Activated T-cell treated with anti-CD3 and anti-CD28 coated beads, Interleukin-2, amount 50 U/mL, for 72 hours (primary cell): ENCODE data around the gene PTPN13. TPM values are rescaled to one million over a fixed set of nuclear protein-coding genes. Genes with fewer than 3 reads are reported as not detected.

ENCODE experiments used
- ATAC-seq, 2 donors: fragments of 150-1000 bp; cut with Tn5 transposase; replicated peaks in 1 of 2; 2 replicates each; pipeline ENCODE4 v1.10.0; 2021; ENCODE audit warnings: moderate library complexity in 2 of 2, mild to moderate bottlenecking in 1 of 2
- DNase-seq, 2 donors: peaks; one replicate each; pipeline ENCODE4 v3.0.0; 2021 to 2022; ENCODE audit warnings: mixed read lengths in 1 of 2
- H3K27ac Mint-ChIP-seq: one replicate; pipeline ENCODE4 v1.8.0; 2022; ENCODE audit warnings: mild to moderate bottlenecking, moderate library complexity, mixed read lengths
- H3K27me3 Mint-ChIP-seq: one replicate; pipeline ENCODE4 v1.8.0; 2022; ENCODE audit warnings: low read depth, mixed read lengths
- H3K36me3 Mint-ChIP-seq, 2 donors: one replicate each; pipeline ENCODE4 v1.8.0; 2022; ENCODE audit warnings: mixed read lengths in 2 of 2, mild to moderate bottlenecking in 1 of 2; ENCODE audit not compliant: insufficient read depth in 2 of 2
- H3K4me1 Mint-ChIP-seq: one replicate; pipeline ENCODE4 v1.8.0; 2022; ENCODE audit warnings: low read depth, mixed read lengths
- H3K4me3 Mint-ChIP-seq, 2 donors: one replicate each; pipeline ENCODE4 v1.8.0; 2022; ENCODE audit warnings: mild to moderate bottlenecking in 2 of 2, mixed read lengths in 2 of 2, moderate library complexity in 2 of 2
- H3K9me3 Mint-ChIP-seq, 2 donors: one replicate each; pipeline ENCODE4 v1.8.0; 2022; ENCODE audit warnings: mixed read lengths in 2 of 2
- total RNA-seq, 2 donors: library from RNA; stranded (reverse); gene quantifications; one replicate each; pipeline ENCODE4 v1.2.3, GENCODE V29; 2022

Gene PTPN13
- total RNA-seq, 2 donors from 2014 or later = 2.4 to 7.8 TPM

DNA sequence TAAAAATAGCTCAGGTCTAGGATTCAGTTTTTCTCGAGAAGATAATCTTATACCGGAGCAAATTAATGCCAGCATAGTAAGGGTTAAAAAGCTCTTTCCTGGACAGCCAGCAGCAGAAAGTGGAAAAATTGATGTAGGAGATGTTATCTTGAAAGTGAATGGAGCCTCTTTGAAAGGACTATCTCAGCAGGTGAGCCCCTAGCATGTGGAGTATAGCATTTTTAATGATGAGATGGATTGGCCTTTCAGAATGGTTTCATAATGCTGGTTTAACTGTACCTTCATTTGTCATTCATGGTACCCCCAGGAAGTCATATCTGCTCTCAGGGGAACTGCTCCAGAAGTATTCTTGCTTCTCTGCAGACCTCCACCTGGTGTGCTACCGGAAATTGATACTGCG is 175.7 kb downstream of the PTPN13 start:
- Mint-ChIP-seq H3K27ac (no peak overlapping the region), H3K36me3 (no peaks in the 10 kb centered on the region), H3K4me1 (no peaks in the 10 kb centered on the region), H3K27me3 (no peaks in the 10 kb centered on the region), H3K4me3 (no peak overlapping the region), H3K9me3 (no peaks in the 10 kb centered on the region)
- no peak for DNase-seq
- no peak for ATAC-seq

DNA sequence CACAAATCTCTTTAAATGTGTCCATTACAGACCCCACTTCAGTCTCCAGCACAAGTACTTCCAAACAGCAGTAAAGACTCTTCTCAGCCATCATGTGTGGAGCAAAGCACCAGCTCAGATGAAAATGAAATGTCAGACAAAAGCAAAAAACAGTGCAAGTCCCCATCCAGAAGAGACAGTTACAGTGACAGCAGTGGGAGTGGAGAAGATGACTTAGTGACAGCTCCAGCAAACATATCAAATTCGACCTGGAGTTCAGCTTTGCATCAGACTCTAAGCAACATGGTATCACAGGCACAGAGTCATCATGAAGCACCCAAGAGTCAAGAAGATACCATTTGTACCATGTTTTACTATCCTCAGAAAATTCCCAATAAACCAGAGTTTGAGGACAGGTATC is 177.0 kb downstream of the PTPN13 start:
- H3K36me3 Mint-ChIP-seq = no peaks in the 10 kb centered on the region
- H3K9me3 Mint-ChIP-seq = no peaks in the 10 kb centered on the region
- peaks cover under 1% of the 10 kb centered on the region for H3K27me3 Mint-ChIP-seq
- no peaks in the 10 kb centered on the region for H3K4me1 Mint-ChIP-seq
- no peak for DNase-seq
- H3K4me3 Mint-ChIP-seq = no peak overlapping the region
- no peak for ATAC-seq
- H3K27ac Mint-ChIP-seq = no peak overlapping the region

DNA sequence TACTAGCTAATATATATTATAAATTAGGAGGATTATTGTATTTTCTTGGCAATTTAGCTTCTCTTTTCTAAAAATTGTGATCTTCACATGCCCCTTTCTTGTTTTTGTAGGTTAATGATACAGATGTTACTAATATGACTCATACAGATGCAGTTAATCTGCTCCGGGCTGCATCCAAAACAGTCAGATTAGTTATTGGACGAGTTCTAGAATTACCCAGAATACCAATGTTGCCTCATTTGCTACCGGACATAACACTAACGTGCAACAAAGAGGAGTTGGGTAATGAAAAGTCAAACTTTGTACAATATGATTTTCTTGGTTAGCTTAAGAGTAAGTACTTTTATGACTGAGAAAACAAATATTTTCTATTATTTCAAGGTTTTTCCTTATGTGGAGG is 180.9 kb downstream of the PTPN13 start:
- ATAC-seq (no peak), DNase-seq (no peak)
- Mint-ChIP-seq H3K27me3 (peaks cover 5% of the 10 kb centered on the region), H3K4me1 (no peaks in the 10 kb centered on the region), H3K36me3 (no peaks in the 10 kb centered on the region), H3K9me3 (no peaks in the 10 kb centered on the region), H3K4me3 (no peak overlapping the region), H3K27ac (no peak overlapping the region)

DNA sequence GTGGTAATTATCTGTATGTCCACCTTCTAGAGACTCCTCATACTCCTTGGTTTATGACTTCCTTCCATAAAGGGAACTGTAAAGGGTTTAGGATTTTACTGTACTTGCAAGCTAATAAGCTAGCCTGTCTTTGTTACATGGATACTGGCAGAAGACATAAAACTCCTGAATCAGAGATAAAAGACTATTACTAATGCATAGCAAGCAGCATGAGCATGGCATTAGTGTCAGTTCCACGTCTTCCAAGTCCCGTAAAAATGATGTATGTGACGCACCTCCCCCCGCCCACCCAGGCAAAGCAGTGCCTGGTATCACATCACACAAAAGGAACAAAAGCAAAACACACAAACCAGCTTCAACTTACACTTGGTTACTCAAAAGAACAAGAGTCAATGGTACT is 184.1 kb downstream of the PTPN13 start:
- DNase-seq (no peak), ATAC-seq (no peak)
- H3K36me3 Mint-ChIP-seq = no peaks in the 10 kb centered on the region
- no peaks in the 10 kb centered on the region for H3K4me1 Mint-ChIP-seq
- H3K27me3 Mint-ChIP-seq = peaks cover 5% of the 10 kb centered on the region
- no peak overlapping the region for H3K27ac Mint-ChIP-seq
- no peaks in the 10 kb centered on the region for H3K9me3 Mint-ChIP-seq
- H3K4me3 Mint-ChIP-seq = no peak overlapping the region

DNA sequence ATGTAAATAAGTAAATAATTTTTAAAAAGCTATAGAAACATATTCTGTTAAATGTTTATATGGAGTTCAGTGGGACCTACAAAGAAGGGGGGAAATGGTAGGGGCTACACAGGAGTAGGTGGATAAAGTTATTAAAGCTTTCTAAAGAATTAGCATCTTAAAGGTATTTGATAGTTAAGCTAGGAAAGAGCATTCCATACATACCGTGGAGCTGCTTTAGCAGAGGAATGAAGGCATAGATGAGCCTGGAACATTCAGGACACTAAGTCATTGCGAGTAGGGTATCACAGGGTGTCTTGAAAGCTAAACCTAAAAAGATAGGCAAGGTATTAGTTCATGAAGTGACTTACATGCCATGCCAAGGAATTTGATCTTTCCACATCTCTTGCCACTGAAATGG is 194.7 kb downstream of the PTPN13 start:
- Mint-ChIP-seq H3K4me3 (no peak overlapping the region), H3K27ac (no peak overlapping the region), H3K9me3 (no peaks in the 10 kb centered on the region), H3K36me3 (no peaks in the 10 kb centered on the region), H3K27me3 (peaks cover 5% of the 10 kb centered on the region), H3K4me1 (no peaks in the 10 kb centered on the region)
- ATAC-seq (no peak), DNase-seq (no peak)

DNA sequence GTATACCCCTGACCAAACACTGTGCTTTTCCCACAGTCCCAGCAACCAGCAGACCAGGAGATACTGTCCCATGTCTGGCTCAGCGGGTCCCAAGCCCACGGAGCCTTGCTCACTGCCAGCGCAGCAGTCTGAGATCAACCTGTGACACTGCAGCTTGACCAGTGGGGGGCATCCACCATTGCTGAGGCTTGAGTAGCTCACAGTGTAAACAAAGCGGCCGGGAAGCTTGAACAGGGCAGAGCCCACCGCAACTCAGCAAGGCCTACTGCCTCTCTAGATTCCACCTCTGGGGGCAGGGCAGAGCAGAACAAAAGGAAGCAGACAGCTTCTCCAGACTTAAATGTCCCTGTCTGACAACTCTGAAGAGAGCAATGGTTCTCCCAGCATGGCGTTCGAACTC is 197.0 kb downstream of the PTPN13 start:
- no peak for ATAC-seq
- no peak overlapping the region for H3K27ac Mint-ChIP-seq

DNA sequence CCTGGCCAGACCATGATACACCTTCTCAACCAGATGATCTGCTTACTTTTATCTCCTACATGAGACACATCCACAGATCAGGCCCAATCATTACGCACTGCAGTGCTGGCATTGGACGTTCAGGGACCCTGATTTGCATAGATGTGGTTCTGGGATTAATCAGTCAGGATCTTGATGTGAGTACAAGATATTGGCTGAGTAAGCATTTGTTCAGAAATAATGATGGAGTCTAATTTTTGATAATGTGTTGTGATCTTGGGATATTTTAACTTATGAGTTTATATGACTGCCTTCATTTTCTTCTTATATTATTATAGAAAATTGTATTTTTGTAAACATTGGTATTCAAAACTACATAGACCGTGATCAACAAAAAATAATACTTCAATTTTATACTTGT is 215.7 kb downstream of the PTPN13 start:
- no peaks in the 10 kb centered on the region for H3K36me3 Mint-ChIP-seq
- ATAC-seq = no peak
- no peak overlapping the region for H3K27ac Mint-ChIP-seq

More for the DNA sequence above, 197.0 kb downstream of the PTPN13 start:
- H3K36me3 Mint-ChIP-seq = no peaks in the 10 kb centered on the region
- no peaks in the 10 kb centered on the region for H3K4me1 Mint-ChIP-seq
- H3K27me3 Mint-ChIP-seq = peaks cover 5% of the 10 kb centered on the region
- H3K4me3 Mint-ChIP-seq = no peak overlapping the region
- DNase-seq = no peak
- peaks cover 2 to 4% of the 10 kb centered on the region in 2 donors for H3K9me3 Mint-ChIP-seq

DNA sequence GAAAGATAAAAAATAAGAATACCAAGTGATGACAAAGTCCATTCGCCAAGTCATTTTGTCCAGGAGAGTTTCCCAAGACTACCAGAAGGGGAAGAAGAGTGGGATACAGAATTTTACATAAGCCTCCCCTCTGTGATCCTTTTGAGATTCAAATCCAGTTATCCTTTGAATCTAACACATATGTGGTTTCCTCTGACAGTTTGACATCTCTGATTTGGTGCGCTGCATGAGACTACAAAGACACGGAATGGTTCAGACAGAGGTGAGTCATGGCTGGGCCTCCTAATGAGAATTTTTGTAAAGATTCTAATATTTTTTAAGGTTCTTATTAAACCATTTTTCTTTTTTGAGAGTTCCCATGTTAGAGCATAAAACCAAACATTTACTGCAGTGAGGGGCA is 216.7 kb downstream of the PTPN13 start:
- peaks cover 0 to 1% of the 10 kb centered on the region in 2 donors for H3K36me3 Mint-ChIP-seq
- ATAC-seq (no peak), DNase-seq (no peak)
- H3K27me3 Mint-ChIP-seq = no peaks in the 10 kb centered on the region
- H3K27ac Mint-ChIP-seq = no peak overlapping the region
- H3K4me3 Mint-ChIP-seq = no peak overlapping the region
- H3K4me1 Mint-ChIP-seq = no peaks in the 10 kb centered on the region
- no peaks in the 10 kb centered on the region for H3K9me3 Mint-ChIP-seq

More for the DNA sequence above, 215.7 kb downstream of the PTPN13 start:
- Mint-ChIP-seq H3K27me3 (no peaks in the 10 kb centered on the region), H3K4me1 (no peaks in the 10 kb centered on the region), H3K9me3 (no peaks in the 10 kb centered on the region), H3K4me3 (no peak overlapping the region)
- no peak for DNase-seq

DNA sequence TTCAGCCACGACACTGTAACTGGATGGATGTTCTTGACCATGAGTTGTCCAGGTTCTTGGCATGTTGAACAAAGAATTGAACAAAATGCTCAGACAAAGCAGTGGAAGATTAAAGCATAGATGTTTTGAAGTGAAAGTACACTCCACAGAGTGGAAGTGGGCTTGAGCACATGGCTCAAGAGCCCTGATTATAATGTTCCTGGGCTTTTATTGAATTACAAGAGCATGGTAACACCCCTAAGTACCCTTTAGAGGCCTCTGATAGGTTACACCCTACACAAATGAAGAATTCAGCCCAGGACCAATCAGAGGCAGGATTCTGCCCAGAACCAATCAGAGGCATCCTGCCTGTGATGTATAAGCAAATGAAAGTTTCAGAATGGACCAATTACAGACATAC is 221.5 kb downstream of the PTPN13 start:
- no peak for DNase-seq
- H3K36me3 Mint-ChIP-seq = peaks cover 0 to 1% of the 10 kb centered on the region in 2 donors
- no peaks in the 10 kb centered on the region for H3K27me3 Mint-ChIP-seq
- H3K4me1 Mint-ChIP-seq = no peaks in the 10 kb centered on the region
- H3K4me3 Mint-ChIP-seq = no peak overlapping the region
- peaks cover 0 to 1% of the 10 kb centered on the region in 2 donors for H3K9me3 Mint-ChIP-seq
- ATAC-seq = no peak
- no peak overlapping the region for H3K27ac Mint-ChIP-seq

DNA sequence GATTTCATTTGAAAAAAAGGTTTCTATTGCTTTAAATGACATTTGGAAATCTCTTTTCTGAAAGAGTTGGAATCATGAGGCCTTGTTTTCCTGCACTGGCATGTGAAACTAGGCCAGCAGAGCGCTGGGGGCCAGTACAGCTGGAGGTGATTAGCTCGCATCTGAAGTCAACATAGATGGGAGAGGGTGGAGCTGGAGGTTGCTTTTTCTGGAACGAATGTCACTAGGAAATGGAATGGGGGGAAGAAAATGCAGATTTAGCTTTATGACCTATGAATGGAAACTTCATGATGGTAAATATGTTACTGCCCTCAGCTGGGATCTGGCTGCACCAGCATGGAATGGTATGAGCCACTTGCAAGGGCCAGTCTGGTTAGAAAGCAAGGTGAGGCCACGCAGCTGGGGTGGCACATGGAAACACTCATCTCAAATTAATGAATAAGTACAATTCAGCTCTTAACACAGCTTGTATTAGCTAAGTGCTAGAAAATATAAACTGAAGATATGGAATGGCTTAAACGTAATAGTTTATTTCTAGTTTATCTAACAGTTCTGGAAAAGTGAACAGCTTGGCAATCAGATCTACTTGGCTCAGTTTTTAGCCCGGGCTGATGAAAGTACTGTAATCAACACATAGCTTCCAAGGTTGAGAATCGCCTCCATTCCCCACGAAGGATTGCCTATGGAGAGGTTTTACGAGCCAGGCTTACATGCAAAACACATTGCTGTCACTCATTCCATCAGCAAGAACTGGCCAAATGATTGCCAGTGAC is 222.6 kb downstream of the PTPN13 start:
- Mint-ChIP-seq H3K4me3 (no peak overlapping the region), H3K36me3 (peaks cover 0 to 1% of the 10 kb centered on the region in 2 donors), H3K27me3 (no peaks in the 10 kb centered on the region), H3K9me3 (peaks cover 0 to 1% of the 10 kb centered on the region in 2 donors), H3K27ac (no peak overlapping the region), H3K4me1 (no peaks in the 10 kb centered on the region)
- DNase-seq (no peak), ATAC-seq (no peak)

DNA sequence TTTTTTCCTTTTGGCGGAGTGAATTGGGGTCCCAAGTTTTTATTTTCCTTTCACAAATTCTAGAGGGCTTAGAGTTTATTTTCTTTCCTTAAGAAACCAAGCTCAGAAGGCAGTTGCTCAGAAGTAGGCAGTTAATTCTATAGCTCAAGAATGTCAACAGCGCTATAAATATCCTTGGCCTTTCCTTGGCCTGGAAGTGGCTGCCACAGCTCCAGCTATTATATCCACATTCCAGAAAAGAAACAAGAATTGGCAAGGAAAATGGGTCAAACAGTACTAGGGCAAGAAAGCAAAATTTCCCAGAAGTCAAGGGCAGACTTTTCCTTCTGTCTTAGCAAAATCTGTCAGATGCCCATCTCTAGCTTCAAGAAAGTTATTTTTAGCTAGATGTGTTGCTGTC is 224.1 kb downstream of the PTPN13 start:
- Mint-ChIP-seq H3K36me3 (peaks cover 0 to 1% of the 10 kb centered on the region in 2 donors), H3K27ac (no peak overlapping the region), H3K27me3 (no peaks in the 10 kb centered on the region), H3K4me1 (no peaks in the 10 kb centered on the region), H3K9me3 (peaks cover 0 to 1% of the 10 kb centered on the region in 2 donors), H3K4me3 (no peak overlapping the region)
- DNase-seq = no peak
- no peak for ATAC-seq

DNA sequence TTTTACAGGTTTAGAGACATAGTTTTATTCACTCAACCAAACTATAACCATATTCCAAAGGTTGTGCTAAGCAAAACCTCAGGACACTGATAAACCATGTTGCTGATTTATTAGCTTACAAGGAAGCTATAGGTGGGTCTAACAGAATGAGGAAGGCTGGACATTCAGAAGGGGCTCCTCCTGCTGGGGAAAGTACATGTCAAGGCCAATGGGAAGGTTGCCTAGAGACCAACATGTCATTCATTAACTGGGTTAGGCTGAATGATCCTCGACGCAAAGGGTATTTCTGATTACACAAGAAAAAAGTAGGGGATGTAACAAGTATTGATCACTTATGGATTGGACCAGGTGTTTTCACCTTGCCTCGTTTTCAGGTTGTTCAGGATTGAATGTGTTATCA is 224.7 kb downstream of the PTPN13 start:
- H3K27ac Mint-ChIP-seq = no peak overlapping the region
- no peak for DNase-seq
- H3K9me3 Mint-ChIP-seq = peaks cover 0 to 1% of the 10 kb centered on the region in 2 donors
- no peak for ATAC-seq
- H3K4me3 Mint-ChIP-seq = no peak overlapping the region
- H3K36me3 Mint-ChIP-seq = peaks cover 0 to 1% of the 10 kb centered on the region in 2 donors
- H3K27me3 Mint-ChIP-seq = no peaks in the 10 kb centered on the region
- H3K4me1 Mint-ChIP-seq = no peaks in the 10 kb centered on the region

DNA sequence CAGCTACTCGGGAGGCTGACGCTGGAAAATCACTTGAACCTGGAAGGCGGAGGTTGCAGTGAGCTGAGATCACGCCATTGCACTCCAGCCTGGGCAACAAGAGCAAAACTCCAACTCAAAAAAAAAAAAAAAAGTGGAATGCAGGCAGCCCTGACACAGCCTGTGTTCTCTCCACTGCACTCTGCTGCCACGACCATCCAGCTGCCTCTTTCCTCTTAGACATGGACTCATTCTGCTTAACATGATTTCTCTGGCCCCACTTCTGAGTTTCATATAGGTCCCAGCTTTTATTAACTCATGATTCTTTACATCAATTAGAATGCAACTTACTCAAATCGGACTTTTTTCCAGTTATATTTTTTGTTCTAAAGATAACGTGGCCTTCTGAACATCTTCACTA is 225.4 kb downstream of the PTPN13 start:
- Mint-ChIP-seq H3K27me3 (no peaks in the 10 kb centered on the region), H3K4me1 (no peaks in the 10 kb centered on the region), H3K4me3 (no peak overlapping the region), H3K27ac (no peak overlapping the region), H3K9me3 (peaks cover 0 to 1% of the 10 kb centered on the region in 2 donors), H3K36me3 (peaks cover 0 to 1% of the 10 kb centered on the region in 2 donors)
- ATAC-seq (no peak), DNase-seq (no peak)

DNA sequence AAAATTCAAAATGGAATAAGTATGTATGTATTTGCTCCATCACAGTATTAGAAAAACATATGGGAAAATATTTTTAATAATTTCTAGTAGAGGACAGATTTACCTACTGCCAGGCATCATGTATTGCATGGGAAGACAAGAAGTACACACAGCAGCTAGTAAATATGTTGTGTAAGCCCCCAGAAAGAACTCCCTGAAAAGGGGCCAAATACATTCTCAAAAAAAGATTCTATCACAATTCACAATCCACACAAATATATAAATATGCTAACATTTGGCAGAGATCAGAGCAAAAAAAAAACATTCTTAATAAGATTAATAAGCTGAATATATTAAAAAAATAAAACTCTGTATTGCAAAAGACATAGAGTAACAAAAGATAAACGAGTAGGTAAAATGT is 227.0 kb downstream of the PTPN13 start:
- no peak overlapping the region for H3K27ac Mint-ChIP-seq
- no peaks in the 10 kb centered on the region for H3K9me3 Mint-ChIP-seq
- ATAC-seq (no peak), DNase-seq (no peak)
- H3K4me1 Mint-ChIP-seq = no peaks in the 10 kb centered on the region
- H3K4me3 Mint-ChIP-seq = no peak overlapping the region
- H3K36me3 Mint-ChIP-seq = no peaks in the 10 kb centered on the region
- H3K27me3 Mint-ChIP-seq = no peaks in the 10 kb centered on the region
